DMS 273 treated with DMSO at 0.1 percent for 48 hours (cell line): Measurements from ENCODE around the gene KRT27.
A peak's percentile ranks its signal among the peaks of the same experiment; 100 is the strongest.
"Not testable (repeated sequence)": the region's sequence is repeated elsewhere in the genome, so short reads cannot be mapped to it uniquely, and the experiment has no call there.

Experiments used
- DNase-seq: peaks from one replicate; lab custom pipeline; 2025; lab: John Stamatoyannopoulos, UW

The KRT27 gene

GRCh38 chr17:40782450-40782849 lies at the start of gene KRT27:
KRT27 (minus strand) TSS chr17:40782550; CDS start chr17:40782493, 57 bp downstream.
- DNase-seq: no peak

DNA sequence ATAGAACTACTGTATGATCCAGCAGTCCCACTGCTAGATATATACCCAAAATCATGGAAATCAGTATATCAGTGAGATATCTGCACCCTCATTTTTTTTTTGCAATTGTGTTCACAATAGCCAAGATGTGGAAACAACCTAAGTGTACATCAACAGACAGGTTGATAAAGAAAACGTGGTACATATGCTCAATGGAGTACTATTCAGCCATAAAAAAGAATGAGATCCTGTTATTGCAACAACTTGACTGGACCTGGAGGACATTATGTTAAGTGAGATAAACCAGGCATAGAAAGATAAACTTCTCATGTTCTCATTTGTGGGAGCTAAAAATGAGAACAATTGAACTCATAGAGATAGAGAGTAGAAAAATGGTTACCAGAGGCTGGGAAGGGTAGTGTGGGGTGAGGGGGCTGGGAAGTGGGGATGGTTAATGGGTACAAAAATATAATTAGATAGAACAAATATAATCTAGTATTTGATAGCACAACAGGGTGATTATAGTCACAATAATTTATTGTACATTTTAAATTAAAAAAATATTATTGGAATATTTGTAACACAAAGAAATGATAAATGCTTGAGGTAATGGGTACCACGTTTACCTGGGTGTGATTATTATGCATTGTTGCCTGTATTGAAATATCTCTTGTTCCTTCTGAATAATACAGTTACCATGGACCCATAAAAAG lies 47.9 kb upstream of the KRT27 start:
- no peak for DNase-seq

GRCh38 chr17:40828454-40829044 lies 46.2 kb upstream of the KRT27 start:
- DNase-seq: no peak

GRCh38 chr17:40827746-40828453 lies 45.5 kb upstream of the KRT27 start:
- no peak for DNase-seq

DNA sequence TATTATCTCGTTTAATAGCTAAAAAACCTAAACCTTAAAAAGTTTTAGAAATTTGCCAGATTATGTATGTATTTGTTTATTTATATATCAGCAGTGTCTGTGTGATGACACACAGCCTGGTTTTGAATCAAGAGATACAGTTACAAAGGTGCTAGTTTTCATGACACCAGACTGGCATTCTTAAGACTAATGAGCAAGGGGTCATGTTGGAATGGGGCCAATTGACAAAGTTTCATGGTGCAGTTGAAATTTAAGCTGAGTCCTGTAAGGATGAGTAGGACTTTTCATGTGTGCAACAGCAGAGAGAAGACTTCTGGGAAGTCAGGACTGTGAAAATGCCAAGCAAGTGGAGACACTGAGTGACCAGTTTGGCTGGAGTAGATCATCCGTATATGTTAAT lies 43.2 kb upstream of the KRT27 start:
- no peak for DNase-seq

GRCh38 chr17:40824015-40824832 lies 41.9 kb upstream of the KRT27 start:
- no peak for DNase-seq

DNA sequence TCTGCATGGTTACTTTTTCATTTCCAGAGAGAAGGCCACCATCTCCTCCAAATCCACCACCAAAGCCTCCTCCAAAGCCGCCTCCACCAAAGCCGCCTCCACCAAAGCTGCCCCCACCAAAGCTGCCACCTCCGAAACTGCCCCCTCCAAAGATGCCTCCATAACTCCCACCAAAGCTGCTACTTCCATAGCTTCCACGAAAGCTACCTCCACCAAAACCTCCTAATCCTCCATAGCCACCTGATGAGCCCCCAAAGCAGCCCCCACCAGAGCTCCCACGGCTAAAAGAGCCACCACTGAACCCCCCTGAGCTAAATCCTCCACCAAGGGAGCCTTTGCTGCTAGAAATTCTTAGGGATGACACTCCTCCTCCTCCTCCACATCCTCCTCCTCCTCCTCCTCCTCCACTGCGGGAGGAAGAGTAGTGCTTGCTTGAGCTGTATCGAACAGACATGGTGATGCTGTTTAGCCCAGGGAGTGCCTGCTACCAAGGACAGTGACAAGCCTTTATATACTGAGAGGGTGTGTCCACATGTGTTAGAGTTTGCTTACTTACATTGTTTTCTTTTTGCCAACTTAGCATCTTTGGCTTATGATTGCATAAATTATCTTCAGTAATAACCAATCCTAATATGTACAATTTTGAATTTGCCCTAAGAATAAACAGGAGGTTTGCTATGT lies 39.9 kb upstream of the KRT27 start, which contains the start of gene KRT10:
TSS of gene KRT10 (minus strand) at position 483 of the 681 bp plus-strand sequence. CDS start at position 454, 29 bp downstream.
- no peak for DNase-seq

GRCh38 chr17:40821536-40821935 lies 39.2 kb upstream of the KRT27 start:
- no peak for DNase-seq

DNA sequence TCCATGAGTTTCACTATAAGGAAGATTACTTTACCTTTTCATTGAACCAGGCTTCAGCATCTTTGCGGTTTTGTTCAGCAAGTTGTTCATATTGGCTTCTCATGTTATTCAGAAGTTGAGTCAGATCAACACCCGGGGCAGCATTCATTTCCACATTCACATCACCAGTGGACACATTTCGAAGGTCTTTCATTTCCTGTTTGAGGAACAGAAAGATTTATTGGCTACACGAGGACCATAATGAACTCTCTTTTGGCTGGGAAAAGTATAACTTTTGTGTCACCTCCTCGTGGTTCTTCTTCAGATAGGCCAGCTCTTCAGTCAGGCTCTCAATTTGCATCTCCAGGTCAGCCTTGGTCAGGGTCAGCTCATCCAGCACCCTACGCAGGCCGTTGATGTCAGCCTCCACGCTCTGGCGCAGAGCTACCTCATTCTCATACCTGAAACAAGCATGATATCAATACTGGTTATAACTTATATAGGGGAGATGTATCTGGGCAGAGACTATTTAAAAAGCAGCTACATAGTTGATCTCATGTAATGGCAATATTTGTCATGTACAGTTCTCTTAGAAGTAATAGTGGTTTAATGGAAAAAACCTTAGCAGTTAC lies 38.0 kb upstream of the KRT27 start:
- DNase-seq: no peak

DNA sequence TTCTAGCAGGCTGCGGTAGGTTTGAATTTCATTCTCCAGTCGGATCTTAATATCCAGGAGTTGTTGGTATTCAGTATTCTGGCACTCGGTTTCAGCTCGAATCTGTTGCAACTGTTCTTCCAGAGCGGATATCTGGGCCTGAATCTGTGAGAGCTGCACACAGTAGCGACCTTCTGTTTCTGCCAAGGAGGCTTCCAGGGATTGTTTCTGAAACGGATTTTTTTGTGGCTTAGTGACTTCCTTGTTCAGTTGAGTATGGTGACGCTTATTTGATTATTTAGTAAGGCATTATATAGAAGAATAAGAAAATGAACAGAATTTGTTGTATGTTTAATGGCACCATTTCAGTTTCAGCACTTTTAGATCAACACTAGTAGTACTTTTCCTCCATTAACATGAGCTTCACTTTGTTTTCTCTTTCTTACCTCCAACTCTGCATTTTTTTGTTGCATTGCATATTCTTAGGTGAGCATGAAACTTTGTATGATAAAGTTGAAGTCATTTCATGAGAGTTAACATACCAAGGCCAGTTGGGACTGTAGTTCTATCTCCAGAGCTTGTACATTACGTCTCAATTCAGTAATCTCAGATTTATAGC lies 37.3 kb upstream of the KRT27 start:
- DNase-seq: no peak

GRCh38 chr17:40818733-40819527 lies 36.6 kb upstream of the KRT27 start:
- peak; percentile 47 for DNase-seq

GRCh38 chr17:40818343-40818732 lies 36.0 kb upstream of the KRT27 start:
- no peak for DNase-seq

GRCh38 chr17:40817103-40817682 lies 34.8 kb upstream of the KRT27 start:
- DNase-seq: no peak

DNA sequence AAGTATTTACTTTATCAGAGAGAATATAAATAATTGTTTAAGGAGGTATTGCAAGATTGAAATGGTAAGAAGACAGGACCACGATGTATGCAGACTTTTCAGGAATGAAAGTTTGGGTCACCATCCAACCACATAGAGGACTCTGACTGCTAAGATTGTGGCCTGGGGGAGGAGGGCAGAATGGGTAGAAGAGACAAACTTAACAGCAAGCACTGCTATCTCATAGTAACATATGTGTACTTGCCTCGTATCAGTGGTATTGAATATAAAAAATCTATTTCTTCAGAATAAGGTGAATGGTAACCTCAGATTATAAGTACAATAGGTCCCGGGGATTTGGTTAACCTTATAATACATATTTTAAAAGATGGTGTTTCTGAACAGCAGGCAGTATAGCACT lies 34.2 kb upstream of the KRT27 start:
- DNase-seq: no peak

DNA sequence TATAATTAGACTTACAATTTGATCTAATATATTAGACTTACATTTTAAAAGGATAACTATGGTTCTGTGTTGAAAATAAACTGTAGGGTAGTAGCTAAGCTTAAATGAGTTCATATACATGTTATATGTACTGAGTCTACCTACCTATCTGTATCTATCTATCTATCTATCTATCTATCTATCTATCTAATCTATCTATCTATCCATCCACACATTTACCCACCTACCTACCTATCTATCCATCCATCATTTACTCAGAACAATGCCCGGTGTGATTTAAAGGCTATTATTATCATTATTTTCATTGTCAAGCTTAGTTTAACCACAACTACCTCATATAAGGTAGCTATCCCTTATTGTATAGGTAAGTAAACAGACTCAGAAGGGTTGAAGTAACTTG lies 33.0 kb upstream of the KRT27 start:
- DNase-seq: no peak

GRCh38 chr17:40814657-40815056 lies 32.3 kb upstream of the KRT27 start:
- DNase-seq: not testable (repeated sequence)

- DNase-seq: no peak
Observed at GRCh38 chr17:40813804-40814203, 31.5 kb upstream of the KRT27 start.

GRCh38 chr17:40812639-40813038 lies 30.3 kb upstream of the KRT27 start:
- no peak for DNase-seq

DNA sequence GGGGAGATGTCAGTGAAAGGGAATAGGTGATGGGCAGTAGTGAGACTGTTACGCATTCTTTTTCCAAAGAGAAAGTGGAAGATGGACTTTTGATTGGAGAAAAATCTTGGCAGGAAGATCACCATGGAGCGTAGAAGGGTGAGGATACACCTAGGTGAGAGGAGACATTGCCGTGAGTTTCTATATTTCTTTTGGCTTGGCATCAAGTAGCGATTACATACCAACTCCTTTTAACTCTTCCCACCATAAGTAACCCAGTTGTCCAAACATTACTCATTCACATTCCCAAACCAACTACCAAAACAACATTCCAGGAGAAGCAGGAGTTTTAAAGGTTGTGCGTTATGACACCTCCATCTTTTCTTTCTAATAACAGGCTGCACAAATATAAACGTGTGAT lies 28.1 kb upstream of the KRT27 start:
- no peak for DNase-seq
